NCI-H82 treated with DMSO at 0.1 percent for 48 hours (cell line): ENCODE data around the gene PRKAA1.

Experiments used
- DNase-seq: peaks from one replicate; lab custom pipeline; 2025; ENCODE audit not compliant: unreplicated experiment; lab: John Stamatoyannopoulos, UW

PRKAA1 gene

GRCh38 chr5:40798012-40798800 is at the start of gene PRKAA1:
PRKAA1 (minus strand) TSS chr5:40798374; CDS start chr5:40798189, 185 bp downstream.
- peak; percentile 93 for DNase-seq

GRCh38 chr5:40847525-40847924 is 49.4 kb upstream of the PRKAA1 start:
- DNase-seq: no peak

DNA sequence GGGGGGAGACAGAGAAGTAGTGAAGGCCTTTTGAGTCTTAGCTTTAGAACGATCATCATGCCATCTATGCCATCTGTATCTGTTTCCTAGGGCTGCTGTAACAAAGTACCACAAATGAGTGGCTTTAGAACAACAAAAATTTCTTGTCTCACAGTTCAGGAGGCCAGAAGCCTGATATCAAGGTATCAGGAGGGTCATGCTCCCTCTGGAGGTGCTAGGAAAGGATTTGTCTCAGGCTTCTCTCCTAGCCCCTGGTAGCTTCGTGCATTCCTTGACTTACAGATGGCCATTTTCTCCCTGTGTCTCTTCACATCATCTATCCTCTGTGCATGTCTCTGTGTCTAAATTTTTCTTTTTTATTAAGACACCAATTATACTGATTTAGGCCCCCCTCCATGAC is 48.2 kb upstream of the PRKAA1 start:
- no peak for DNase-seq

GRCh38 chr5:40844565-40844964 is 46.4 kb upstream of the PRKAA1 start:
- no peak for DNase-seq

DNA sequence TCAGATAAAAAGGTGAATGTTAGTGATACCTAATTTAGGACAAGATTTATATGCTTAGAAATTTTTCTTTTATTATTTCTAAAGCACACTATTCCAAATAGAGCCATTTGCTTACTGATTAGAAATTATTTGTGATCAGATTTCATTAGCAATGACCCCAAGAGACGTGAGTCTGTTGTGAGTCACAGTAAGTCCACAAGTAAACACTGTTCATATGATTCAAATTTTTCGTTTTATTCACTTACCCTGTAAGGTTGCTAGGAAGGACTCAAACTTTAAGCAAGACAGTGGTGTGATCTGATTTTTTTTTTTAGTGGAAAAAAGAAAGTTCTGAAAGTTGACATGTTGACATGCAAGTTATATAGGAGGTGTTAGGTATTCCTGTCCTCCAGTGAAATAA is 44.2 kb upstream of the PRKAA1 start:
- no peak for DNase-seq

DNA sequence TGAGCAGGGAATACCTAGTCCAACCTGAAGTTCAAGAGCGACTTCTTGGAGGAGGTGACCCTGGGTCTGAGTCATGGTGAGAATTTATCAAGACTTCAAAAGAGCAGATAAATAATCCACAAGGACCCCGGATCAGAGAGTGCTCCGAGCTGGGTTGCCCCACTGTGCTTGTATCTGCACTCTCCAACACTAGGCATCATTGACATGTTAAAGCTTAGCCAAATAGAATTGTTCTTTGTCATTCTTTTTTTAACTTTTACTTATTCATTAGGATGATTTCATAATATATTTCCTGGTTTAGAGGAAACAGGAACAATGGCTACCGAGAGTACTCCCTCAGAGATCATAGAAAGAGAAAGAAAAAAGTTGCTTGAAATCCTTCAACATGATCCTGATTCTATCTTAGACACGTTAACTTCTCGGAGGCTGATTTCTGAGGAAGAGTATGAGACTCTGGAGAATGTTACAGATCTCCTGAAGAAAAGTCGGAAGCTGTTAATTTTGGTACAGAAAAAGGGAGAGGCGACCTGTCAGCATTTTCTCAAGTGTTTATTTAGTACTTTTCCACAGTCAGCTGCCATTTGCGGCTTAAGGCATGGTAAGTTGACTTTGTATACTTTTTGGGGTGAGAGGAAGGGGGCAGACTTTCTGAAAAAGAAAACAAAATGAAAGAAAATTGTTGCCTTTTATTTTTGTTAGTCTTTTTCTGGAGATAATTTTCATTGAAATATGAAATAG is 43.1 kb upstream of the PRKAA1 start, which contains the start of gene CARD6:
Gene CARD6 (plus strand): TSS at position 300 of the 738 bp plus-strand sequence. CDS start 16 bp downstream, at position 316.
- no peak for DNase-seq

- no peak for DNase-seq
Measured at GRCh38 chr5:40838086-40838485, 39.9 kb upstream of the PRKAA1 start.

DNA sequence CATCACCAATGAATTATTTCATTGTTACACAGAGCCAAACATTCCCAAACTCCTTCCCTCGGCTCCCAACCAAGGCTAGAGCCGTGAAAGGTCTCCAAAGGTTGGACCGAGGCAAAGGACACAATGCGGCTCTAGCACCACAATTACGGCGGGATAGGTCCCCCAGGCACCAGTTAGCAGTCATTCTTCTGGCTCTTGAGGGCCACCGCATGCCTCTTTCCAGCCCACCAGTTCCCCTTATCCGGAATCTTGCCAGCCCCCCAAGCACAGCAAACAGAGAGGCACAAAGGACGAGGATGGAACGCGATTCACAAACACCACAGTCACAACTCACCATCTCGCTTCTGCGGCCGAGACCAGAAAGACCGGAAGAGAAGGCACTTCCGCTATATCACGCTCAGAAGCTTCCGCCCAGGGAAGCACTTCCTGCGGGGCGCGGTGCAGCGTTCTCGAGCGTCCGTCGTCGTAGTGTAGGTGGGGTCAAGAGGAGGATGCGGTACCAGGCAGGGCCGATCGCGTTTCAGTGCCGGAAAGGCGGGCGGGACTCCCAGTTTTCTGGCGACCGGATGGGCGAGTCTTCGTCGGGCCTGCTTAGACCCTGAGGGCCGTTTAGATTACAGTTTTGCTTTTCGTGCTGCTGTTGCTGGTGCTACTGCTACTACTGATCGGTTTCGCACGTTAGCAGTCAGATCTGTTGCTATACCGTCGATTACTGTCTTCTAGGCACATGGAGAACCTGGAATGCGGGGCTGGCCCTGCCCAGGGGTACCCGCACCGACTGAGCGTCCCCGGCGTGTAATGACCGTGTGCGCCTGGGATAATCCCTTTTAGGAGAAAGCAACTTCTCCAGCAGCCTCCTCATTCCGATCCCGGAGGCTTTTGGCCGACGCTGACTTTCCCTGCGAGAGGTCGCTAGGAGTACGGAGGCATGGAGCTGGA is 36.9 kb upstream of the PRKAA1 start, which contains the start of gene RPL37:
Gene RPL37 (minus strand): TSS at position 374 of the 939 bp plus-strand sequence. CDS start 37 bp downstream, at position 337.
- peak; percentile 91 for DNase-seq

DNA sequence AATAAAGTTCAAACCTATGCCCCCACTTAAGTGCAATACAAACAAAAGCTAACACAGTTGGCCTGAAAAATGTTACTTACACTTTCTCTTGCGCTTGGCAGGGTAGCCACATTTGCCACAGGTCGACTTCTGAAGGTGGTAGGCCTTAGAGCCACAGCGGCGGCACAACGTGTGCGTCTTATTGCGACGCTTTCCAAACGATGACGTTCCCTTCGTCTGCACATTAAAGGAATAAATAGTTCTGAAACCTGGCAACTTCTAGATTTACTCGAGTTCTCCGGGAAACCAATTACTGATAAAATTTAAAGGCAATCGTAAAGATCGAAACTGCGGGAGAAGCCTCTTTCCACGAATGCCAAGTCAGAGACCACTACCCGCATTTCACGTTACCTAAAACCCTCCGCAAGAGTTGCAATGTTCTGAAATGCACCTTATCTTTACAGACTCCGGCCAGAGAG is 36.2 kb upstream of the PRKAA1 start:
- no peak for DNase-seq

DNA sequence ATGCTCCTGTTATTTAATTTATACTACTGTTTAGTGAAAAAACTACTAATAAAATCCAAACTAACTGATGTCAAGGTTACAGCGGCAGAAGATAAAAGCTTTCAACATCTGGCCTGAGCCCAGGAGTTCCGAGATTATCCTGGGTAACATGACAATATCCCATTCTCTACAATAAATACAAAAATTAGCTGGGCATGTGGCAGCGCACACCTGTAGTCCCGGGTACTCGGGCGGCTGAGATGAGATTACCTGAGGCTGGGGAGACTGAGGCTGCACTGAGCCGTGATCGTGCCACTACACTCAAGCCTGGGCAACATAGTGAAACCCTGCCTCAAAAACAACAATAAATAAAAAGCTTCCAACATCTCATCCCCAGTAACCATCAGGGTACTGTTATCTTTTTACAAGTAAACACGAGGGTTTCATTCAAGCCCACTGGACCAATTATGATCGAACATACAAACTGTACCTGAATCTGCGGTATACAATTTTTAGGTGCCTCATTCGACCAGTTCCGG is 35.6 kb upstream of the PRKAA1 start:
- DNase-seq: no peak

- DNase-seq: no peak
Measured at GRCh38 chr5:40832345-40832744, 34.2 kb upstream of the PRKAA1 start.

GRCh38 chr5:40831346-40832210 is 33.4 kb upstream of the PRKAA1 start:
- DNase-seq: no peak

GRCh38 chr5:40829748-40830533 is 31.8 kb upstream of the PRKAA1 start:
- no peak for DNase-seq

DNA sequence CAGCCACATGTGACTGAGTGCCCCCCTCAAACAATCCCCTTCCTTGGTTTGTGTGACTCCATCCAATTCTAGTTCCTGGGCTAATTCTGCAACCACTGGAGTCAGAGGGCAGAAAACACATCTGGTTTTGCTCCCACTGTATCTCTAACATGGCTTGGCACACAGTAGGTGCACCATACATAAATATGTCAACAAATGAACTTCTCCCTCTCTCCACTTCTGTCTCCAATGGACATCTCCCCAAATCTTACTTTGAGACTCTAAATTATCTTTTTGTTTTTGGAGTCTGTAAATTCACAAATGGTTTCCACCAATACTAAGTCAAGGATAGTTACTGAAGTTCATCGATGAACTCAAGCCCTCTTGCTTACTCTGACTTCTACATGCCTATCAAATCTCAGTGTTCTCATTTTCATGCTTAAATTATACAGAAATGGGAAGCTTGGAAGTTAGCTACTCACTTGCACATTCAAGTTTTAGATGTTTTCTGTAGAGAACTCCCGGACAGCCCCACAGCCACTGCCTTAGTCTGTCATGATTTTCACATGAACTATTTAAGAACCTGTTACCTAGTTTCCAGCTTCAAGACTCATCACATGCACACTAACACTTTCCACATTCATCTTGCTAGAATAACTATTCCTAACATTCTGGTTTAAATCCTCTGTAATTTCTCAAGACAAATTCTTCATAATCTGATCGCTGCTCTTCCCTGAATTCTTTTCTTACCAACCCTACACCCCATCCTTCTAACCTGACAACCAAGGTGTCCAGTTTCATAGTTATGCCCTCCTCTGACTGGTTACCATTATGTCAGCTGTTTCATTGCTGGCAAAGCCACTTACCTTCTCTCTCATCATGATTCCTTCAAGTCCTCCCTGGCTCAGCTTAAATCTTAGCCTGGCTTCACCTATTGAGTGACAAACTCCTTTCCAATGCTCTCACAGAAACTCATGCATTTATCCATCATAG is 30.8 kb upstream of the PRKAA1 start:
- DNase-seq: no peak

GRCh38 chr5:40828021-40828631 is 30.0 kb upstream of the PRKAA1 start:
- DNase-seq: no peak

- no peak for DNase-seq
Measured at GRCh38 chr5:40827188-40827977, 29.2 kb upstream of the PRKAA1 start.
